Activated CD8-positive, alpha-beta memory T cell treated with anti-CD3 and anti-CD28 coated beads for 4 hours (primary cell): Measurements from ENCODE around the gene PRAC2.
A peak's percentile ranks its signal among the peaks of the same experiment; 100 is the strongest.

Experiments
- DNase-seq, 2 donors: peaks; one replicate each; pipeline ENCODE4 v3.0.0-alpha.2; 2020; ENCODE audit warnings: low read depth in 2 of 2

PRAC2 gene

DNA sequence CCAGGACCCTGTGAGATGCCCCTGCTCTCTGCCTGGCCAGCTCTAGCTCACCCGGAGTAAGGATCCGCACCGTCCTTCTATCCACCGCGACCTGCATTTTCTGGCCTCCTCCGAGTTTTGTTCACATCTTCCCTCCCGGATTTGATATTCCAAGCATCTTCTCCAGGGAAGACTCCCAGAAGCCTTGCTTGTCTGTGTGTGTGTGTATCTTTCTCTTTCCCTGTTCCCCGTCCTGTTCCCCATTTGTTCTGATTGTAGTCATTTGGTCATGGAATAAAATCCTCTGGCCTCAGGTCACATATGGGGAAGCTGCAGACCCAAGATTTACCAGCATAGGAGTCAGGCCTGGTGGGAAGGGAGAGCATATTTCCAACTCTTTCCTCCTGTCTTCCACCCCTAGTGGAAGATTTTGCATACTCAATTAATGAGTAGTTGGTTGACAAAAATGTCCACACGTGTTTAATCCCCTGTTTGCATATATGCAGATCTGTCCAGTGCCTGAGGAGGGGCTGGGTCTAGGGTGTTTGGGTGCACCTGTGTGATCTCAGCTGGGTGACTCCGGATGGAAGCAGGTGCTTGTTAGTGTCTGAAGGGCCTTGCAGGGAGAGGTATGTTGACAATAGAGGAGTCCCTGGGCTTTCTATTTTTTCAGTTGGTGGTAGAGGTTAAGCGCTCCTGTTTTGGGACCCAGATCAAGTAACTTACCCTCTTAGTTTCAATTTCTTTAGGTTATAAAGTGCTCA, 2.5 kb upstream of the PRAC2 start:
- no peak for DNase-seq

- DNase-seq, result no peak
Measured at GRCh38 chr17:48721009-48721402, 2.0 kb upstream of the PRAC2 start.

DNA sequence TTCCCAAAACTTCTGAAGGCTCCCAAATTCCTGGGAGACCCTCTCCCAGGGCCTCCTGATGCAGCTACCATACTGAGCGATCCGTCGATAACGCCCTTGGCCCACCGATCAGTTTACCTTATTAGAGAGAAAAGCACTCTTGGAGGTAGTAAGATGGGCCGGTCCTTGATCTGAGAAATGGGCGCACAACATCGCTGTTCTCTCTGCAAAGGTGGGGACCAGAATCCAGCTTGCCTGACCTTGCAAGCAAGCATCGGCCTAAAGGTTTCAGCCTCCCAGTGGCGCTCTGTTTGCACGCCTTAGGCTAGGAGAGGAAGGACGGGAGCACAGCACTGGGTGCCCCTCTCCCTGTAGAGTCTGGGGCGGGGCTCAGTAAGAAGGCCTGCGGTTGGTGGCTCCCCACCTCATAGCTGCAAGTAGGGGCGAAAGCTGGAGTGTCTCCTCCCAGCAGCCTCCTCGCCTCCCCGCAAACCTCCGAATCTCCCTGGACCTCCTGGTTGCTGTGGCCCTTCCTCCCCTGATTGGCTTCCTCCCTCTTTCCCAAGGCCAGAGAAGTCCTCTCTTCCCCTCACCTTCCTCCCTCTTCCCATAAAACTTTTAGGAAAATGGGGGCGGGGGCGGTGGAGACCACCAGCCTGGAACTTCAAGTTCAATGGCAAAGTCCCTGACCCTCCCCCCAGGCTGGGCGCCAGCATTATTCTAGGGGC, 631 bp upstream of the PRAC2 start, which contains the start of gene PRAC1:
TSS of gene PRAC1 (minus strand) at position 318 of the 707 bp plus-strand sequence. CDS start at position 192, 126 bp downstream.
- no peak for DNase-seq

DNA sequence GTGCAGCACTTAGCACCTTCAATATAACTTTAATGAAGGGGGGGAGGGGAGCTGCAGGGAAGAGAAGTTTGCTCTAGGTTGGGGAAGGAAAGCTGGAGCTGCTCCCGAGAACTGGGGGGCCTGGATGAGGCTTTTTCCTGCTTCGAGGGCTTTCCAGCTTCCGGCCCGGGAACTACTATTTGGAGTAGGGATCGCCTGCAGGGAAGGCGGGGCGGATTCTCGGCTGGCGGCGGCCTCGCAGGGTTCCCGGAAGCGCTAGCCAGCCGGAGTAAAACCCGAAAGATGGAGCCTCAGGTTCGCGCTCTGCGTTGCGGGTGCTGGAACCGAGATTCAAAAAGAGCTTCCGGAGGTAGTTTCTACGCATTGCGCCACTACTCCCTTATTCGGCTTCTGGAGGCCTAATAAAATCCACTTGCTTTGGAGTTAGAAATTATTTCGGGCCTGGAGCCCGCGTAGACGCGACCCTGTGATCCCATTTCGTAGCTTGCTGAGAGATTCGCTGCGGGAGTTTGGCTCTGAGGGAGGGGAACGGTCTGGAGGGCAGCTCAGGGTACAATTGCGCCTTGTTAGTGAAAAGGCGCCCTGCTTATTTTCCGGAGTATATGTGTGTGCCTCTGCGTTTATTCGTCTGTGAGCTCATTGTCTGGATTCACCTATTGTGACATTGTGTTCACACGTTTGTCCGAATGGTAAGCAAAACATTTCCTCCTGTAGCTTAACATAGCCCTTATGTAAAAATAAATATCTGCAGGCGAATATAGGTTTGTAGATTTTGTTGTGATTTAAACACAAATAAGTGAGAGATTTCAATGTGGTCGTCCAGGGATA, 652 bp downstream of the PRAC2 start:
- DNase-seq, result no peak

- peak; percentile 45 to 53 for DNase-seq
Measured at GRCh38 chr17:48724251-48725003, 1.4 kb downstream of the PRAC2 start.

GRCh38 chr17:48725004-48725287, 2.0 kb downstream of the PRAC2 start:
- DNase-seq, result no peak

DNA sequence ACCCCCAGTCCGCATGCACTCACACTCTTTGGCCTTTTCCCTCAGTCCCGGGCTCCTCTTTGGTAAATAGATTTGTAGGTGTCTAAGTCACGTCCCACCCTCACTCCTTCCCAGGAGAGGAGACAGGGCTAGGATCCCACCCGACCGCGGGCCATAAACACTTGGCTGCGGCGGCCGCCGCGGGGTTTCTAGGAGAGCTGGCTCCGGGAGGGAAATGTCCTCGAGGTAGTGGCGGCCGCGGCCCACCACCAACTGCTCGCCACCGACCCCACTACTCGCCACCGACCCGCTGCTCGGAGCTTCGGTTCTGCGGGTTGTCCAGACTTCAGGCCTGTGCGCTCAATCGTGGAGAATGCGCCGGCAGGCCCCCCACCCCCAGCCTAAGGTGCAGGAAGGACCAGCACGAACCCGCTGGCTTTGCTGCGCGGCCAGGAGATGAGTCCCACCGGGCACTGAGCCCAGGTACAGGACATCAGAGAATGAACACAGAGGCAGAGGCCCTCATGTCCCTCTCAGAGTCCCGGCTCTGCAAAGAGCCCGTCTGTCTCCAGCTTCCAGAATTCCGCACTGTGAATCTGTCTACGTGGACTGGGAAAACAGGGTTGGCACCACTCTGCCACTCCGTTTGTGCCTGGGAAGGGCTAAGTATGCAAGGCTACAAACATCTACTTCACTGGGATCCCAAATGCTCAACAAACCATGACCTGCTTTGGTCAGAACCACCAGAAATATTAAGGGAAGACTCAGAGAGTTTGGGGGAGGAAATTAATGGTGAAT, 2.5 kb downstream of the PRAC2 start:
- DNase-seq, result no peak

GRCh38 chr17:48726114-48726915, 3.3 kb downstream of the PRAC2 start:
- no peak for DNase-seq

DNA sequence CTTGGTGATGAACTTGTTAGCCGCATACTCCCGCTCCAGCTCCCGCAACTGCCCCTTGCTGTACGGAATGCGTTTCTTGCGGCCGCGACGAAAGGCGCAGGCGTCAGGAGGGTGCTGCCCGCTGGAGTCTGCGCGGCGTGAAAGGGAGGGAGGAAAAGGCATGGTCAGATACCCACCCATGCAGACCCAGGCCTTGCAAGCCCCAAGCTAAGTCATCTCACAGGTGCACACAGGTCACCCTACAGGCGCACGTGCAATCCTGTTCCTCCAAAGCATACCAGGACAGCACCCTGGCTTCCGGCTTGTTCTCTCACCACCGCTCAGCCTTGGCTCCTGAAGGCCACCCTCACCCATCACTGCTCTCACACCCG, 3.9 kb downstream of the PRAC2 start:
- DNase-seq, result no peak

- no peak for DNase-seq
Measured at GRCh38 chr17:48727415-48728175, 4.6 kb downstream of the PRAC2 start.

GRCh38 chr17:48728232-48729231, 5.5 kb downstream of the PRAC2 start, which contains the start of gene HOXB13:
Gene HOXB13, minus strand, starts transcription at chr17:48728750. Its CDS starts 157 bp downstream, at chr17:48728593.
- DNase-seq, result no peak

- no peak for DNase-seq
Measured at GRCh38 chr17:48729335-48730239, 6.6 kb downstream of the PRAC2 start.

DNA sequence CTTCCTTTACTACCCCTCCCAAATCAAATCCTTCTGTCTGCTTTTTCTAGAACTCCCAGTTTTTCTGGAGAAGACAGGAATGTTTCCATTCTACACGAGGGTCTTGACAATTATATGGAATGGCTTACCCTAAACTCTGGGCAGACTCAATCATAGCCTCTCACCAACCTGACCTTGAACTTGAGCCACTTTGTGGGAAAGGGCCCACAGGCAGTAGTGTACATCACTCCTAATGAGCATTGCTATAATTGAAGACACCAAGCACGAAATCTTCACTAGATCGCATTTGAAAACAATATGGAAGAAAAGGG, 7.2 kb downstream of the PRAC2 start:
- DNase-seq, result no peak

- no peak for DNase-seq
Measured at GRCh38 chr17:48731355-48731754, 8.4 kb downstream of the PRAC2 start.

DNA sequence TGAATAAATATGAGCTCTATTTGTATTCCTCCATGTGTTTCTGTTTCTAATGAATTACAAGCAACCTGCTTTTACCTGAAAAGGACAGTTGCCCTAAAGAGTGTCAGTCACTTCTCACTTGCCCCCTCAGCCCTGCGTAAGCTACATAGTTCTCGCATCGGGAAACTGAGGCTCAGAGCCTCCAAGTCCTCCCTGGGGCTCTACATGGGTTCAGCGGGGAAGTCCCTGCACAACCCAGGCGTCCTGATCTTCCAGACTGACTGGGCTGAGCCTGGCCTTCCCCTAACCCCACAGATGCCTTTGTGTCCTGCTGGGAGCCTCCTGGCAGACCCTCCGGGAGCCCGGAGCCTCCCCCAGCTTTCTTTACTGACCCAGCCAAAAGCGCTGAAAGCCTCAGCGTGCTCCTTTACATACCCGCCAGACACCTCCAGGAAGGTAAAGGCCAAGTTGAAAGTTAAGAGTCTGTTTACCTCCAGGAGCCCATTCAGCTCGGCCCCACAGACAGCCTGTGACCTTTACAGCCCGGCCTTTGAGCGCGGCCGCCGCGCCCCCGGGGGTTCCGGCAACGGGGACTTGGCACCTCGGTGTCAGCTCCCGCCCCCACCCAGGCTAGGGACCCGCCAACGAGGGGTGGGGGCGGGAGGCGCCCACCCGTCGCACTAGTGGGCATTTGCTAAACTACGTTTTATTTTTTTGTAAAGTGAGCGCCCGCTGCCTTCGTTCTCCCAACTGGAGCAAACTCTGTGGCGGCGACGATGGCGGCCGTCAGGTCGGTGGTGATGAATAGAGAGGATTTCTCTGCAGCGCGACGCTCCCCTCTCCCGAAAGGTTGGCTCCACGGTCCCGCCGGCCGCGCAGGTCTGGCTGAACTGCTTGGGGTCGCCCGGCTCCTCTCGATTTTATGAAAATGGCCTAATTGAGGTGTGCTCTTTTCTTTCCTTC, 10.0 kb downstream of the PRAC2 start:
- DNase-seq, result no peak

GRCh38 chr17:48733632-48734328, 10.8 kb downstream of the PRAC2 start:
- no peak for DNase-seq
